ENCODE measurements around the gene ARID5B.

Gene ARID5B

GRCh38 chr10:61910226-61910805 is 8.8 kb downstream of the ARID5B start:
- Histone ChIP-seq H2BK120ac (ENCODE audit: low read depth, low read length) (no peak overlapping the region), H2BK5ac (ENCODE audit: low read length) (no peak overlapping the region), H3K36me3 (replicated peaks in 1 of 2; ENCODE audit: control insufficient read depth in 2 of 2, insufficient read depth in 2 of 2, low read length in 2 of 2) (no peaks in the 10 kb centered on the region), H3K9ac (ENCODE audit: low read depth, low read length, poor library complexity) (no peak overlapping the region), H2AFZ (ENCODE audit: low read length) (no peak overlapping the region), H2BK12ac (ENCODE audit: low read length) (no peak overlapping the region), H3K18ac (ENCODE audit: low read length) (no peak overlapping the region), H3K27ac (replicated peaks; ENCODE audit: low read length) (no peak overlapping the region), H3K9me3 (replicated peaks in 1 of 2; ENCODE audit: control insufficient read depth in 2 of 2, insufficient read depth in 1 of 2, low read depth in 1 of 2, low read length in 2 of 2) (no peaks in the 10 kb centered on the region), H3K4me2 (ENCODE audit: insufficient read depth, low read length, poor library complexity, severe bottlenecking) (no peak overlapping the region), H4K8ac (ENCODE audit: low read depth, low read length) (no peak overlapping the region), H2AK5ac (ENCODE audit: low read depth, low read length) (no peak overlapping the region), H3K4ac (ENCODE audit: low read length) (no peak overlapping the region), H3K27me3 (ENCODE audit: control insufficient read depth in 3 of 3, insufficient read depth in 3 of 3, low read depth in 1 of 3, low read length in 3 of 3) (no peaks in the 10 kb centered on the region), H3K14ac (ENCODE audit: low read length) (no peak overlapping the region), H4K91ac (ENCODE audit: low read depth, low read length, poor library complexity) (no peak overlapping the region), H3K4me3 (ENCODE audit: low read length in 2 of 2) (no peak overlapping the region), H3K23ac (ENCODE audit: low read depth, low read length, poor library complexity) (no peak overlapping the region), H2BK15ac (ENCODE audit: low read length) (no peak overlapping the region), H3K79me1 (ENCODE audit: low read depth, low read length) (no peaks in the 10 kb centered on the region), H3K4me1 (ENCODE audit: control insufficient read depth in 2 of 2, insufficient read depth in 1 of 2, low read depth in 1 of 2, low read length in 2 of 2) (peaks cover 1 to 5% of the 10 kb centered on the region in 2 donors)
- no CpG with 5 or more reads among the region's 6 CpGs for WGBS, 2 donors (ENCODE audit: extremely low coverage in 2 of 2, insufficient read length in 2 of 2, insufficient replicate concordance in 1 of 2)
- no peak for DNase-seq (ENCODE audit: low spot score)

DNA sequence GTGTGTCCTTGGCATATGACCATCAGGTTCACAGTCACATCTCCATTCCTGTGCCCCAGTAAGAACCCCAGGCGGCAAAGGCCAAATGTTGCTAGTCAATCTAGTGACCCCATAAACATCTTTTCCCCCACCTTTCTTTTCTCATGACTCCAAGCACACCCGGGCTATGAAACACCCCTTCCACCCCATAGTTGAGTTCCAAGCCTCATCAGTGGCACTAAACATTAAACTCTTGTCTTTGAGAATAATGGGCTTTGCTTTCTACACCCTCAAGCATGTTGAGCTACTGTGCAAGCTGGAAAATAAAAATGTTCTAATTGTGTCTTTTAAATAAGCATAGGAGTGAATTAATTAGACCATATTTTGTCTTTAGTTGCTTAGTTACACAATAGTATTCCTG is 9.4 kb downstream of the ARID5B start:
- Histone ChIP-seq H2BK12ac (ENCODE audit: low read length) (no peak overlapping the region), H3K18ac (ENCODE audit: low read length) (no peak overlapping the region), H2BK5ac (ENCODE audit: low read length) (no peak overlapping the region), H3K27ac (replicated peaks; ENCODE audit: low read length) (no peak overlapping the region), H3K14ac (ENCODE audit: low read length) (no peak overlapping the region), H4K91ac (ENCODE audit: low read depth, low read length, poor library complexity) (no peak overlapping the region), H3K4me3 (ENCODE audit: low read length in 2 of 2) (no peak overlapping the region), H2BK120ac (ENCODE audit: low read depth, low read length) (no peak overlapping the region), H2AFZ (ENCODE audit: low read length) (no peak overlapping the region), H4K8ac (ENCODE audit: low read depth, low read length) (no peak overlapping the region), H3K9ac (ENCODE audit: low read depth, low read length, poor library complexity) (no peak overlapping the region), H3K23ac (ENCODE audit: low read depth, low read length, poor library complexity) (no peak overlapping the region), H3K9me3 (replicated peaks in 1 of 2; ENCODE audit: control insufficient read depth in 2 of 2, insufficient read depth in 1 of 2, low read depth in 1 of 2, low read length in 2 of 2) (no peaks in the 10 kb centered on the region), H2BK15ac (ENCODE audit: low read length) (no peak overlapping the region), H3K4me2 (ENCODE audit: insufficient read depth, low read length, poor library complexity, severe bottlenecking) (no peak overlapping the region), H3K4me1 (ENCODE audit: control insufficient read depth in 2 of 2, insufficient read depth in 1 of 2, low read depth in 1 of 2, low read length in 2 of 2) (peaks cover 1 to 5% of the 10 kb centered on the region in 2 donors), H3K79me1 (ENCODE audit: low read depth, low read length) (no peaks in the 10 kb centered on the region), H3K36me3 (replicated peaks in 1 of 2; ENCODE audit: control insufficient read depth in 2 of 2, insufficient read depth in 2 of 2, low read length in 2 of 2) (no peaks in the 10 kb centered on the region), H3K4ac (ENCODE audit: low read length) (no peak overlapping the region), H3K27me3 (ENCODE audit: control insufficient read depth in 3 of 3, insufficient read depth in 3 of 3, low read depth in 1 of 3, low read length in 3 of 3) (no peaks in the 10 kb centered on the region), H2AK5ac (ENCODE audit: low read depth, low read length) (no peak overlapping the region)
- no CpG with 5 or more reads among the region's 2 CpGs for WGBS, 2 donors (ENCODE audit: extremely low coverage in 2 of 2, insufficient read length in 2 of 2, insufficient replicate concordance in 1 of 2)
- no peak for DNase-seq (ENCODE audit: low spot score)

DNA sequence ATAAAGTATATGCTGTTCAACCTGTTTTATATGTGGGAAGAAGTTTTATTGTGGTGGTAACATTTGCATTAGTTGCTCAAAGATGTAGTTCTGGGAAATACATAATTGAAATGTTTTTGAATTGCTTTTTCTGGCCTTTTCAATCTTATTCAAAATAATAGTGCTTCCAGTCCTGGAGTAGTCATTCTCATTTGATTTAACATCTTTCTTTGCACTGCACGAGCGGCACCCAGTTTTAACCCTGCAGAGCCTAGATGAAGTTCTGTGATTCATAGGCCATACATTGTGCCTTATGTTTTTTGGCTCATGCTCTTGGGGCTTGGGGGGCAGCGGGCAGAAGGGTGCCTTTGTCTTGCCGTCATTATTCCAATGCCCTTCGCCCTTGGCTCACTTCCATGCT is 9.9 kb downstream of the ARID5B start:
- Histone ChIP-seq H3K27me3 (ENCODE audit: control insufficient read depth in 3 of 3, insufficient read depth in 3 of 3, low read depth in 1 of 3, low read length in 3 of 3) (no peaks in the 10 kb centered on the region), H3K9ac (ENCODE audit: low read depth, low read length, poor library complexity) (no peak overlapping the region), H3K79me1 (ENCODE audit: low read depth, low read length) (no peaks in the 10 kb centered on the region), H3K18ac (ENCODE audit: low read length) (no peak overlapping the region), H4K8ac (ENCODE audit: low read depth, low read length) (no peak overlapping the region), H2AK5ac (ENCODE audit: low read depth, low read length) (no peak overlapping the region), H3K14ac (ENCODE audit: low read length) (no peak overlapping the region), H3K9me3 (replicated peaks in 1 of 2; ENCODE audit: control insufficient read depth in 2 of 2, insufficient read depth in 1 of 2, low read depth in 1 of 2, low read length in 2 of 2) (no peaks in the 10 kb centered on the region), H4K91ac (ENCODE audit: low read depth, low read length, poor library complexity) (no peak overlapping the region), H3K36me3 (replicated peaks in 1 of 2; ENCODE audit: control insufficient read depth in 2 of 2, insufficient read depth in 2 of 2, low read length in 2 of 2) (no peaks in the 10 kb centered on the region), H3K27ac (replicated peaks; ENCODE audit: low read length) (no peak overlapping the region), H3K23ac (ENCODE audit: low read depth, low read length, poor library complexity) (no peak overlapping the region), H2BK120ac (ENCODE audit: low read depth, low read length) (no peak overlapping the region), H2BK15ac (ENCODE audit: low read length) (no peak overlapping the region), H3K4me1 (ENCODE audit: control insufficient read depth in 2 of 2, insufficient read depth in 1 of 2, low read depth in 1 of 2, low read length in 2 of 2) (peaks cover 1 to 5% of the 10 kb centered on the region in 2 donors), H2BK5ac (ENCODE audit: low read length) (no peak overlapping the region), H3K4ac (ENCODE audit: low read length) (no peak overlapping the region), H2AFZ (ENCODE audit: low read length) (no peak overlapping the region), H2BK12ac (ENCODE audit: low read length) (no peak overlapping the region), H3K4me3 (ENCODE audit: low read length in 2 of 2) (no peak overlapping the region), H3K4me2 (ENCODE audit: insufficient read depth, low read length, poor library complexity, severe bottlenecking) (no peak overlapping the region)
- no peak for DNase-seq (ENCODE audit: low spot score)
- no CpG with 5 or more reads among the region's 5 CpGs for WGBS, 2 donors (ENCODE audit: extremely low coverage in 2 of 2, insufficient read length in 2 of 2, insufficient replicate concordance in 1 of 2)

GRCh38 chr10:61912981-61913380 is 11.5 kb downstream of the ARID5B start:
- no peaks in the 10 kb centered on the region for H3K27me3 ChIP-seq (ENCODE audit: control insufficient read depth in 3 of 3, insufficient read depth in 3 of 3, low read depth in 1 of 3, low read length in 3 of 3)
- H3K4me2 ChIP-seq (ENCODE audit: insufficient read depth, low read length, poor library complexity, severe bottlenecking): no peak overlapping the region
- no peak overlapping the region for H4K91ac ChIP-seq (ENCODE audit: low read depth, low read length, poor library complexity)
- H3K4ac ChIP-seq (ENCODE audit: low read length): no peak overlapping the region
- H3K4me3 ChIP-seq (ENCODE audit: low read length in 2 of 2): no peak overlapping the region
- H3K23ac ChIP-seq (ENCODE audit: low read depth, low read length, poor library complexity): no peak overlapping the region
- no peak overlapping the region for H2AFZ ChIP-seq (ENCODE audit: low read length)
- peaks cover 1 to 5% of the 10 kb centered on the region in 2 donors for H3K4me1 ChIP-seq (ENCODE audit: control insufficient read depth in 2 of 2, insufficient read depth in 1 of 2, low read depth in 1 of 2, low read length in 2 of 2)
- no peak overlapping the region for H3K9ac ChIP-seq (ENCODE audit: low read depth, low read length, poor library complexity)
- no peak overlapping the region for H3K27ac ChIP-seq (replicated peaks; ENCODE audit: low read length)
- no peak overlapping the region for H2BK15ac ChIP-seq (ENCODE audit: low read length)
- no peak overlapping the region for H2AK5ac ChIP-seq (ENCODE audit: low read depth, low read length)
- H2BK5ac ChIP-seq (ENCODE audit: low read length): no peak overlapping the region
- no peak overlapping the region for H4K8ac ChIP-seq (ENCODE audit: low read depth, low read length)
- no peaks in the 10 kb centered on the region for H3K36me3 ChIP-seq (replicated peaks in 1 of 2; ENCODE audit: control insufficient read depth in 2 of 2, insufficient read depth in 2 of 2, low read length in 2 of 2)
- H3K14ac ChIP-seq (ENCODE audit: low read length): no peak overlapping the region
- no CpG with 5 or more reads among the region's 2 CpGs for WGBS, 2 donors (ENCODE audit: extremely low coverage in 2 of 2, insufficient read length in 2 of 2, insufficient replicate concordance in 1 of 2)
- no peaks in the 10 kb centered on the region for H3K79me1 ChIP-seq (ENCODE audit: low read depth, low read length)
- no peak for DNase-seq (ENCODE audit: low spot score)
- no peak overlapping the region for H3K18ac ChIP-seq (ENCODE audit: low read length)
- H2BK12ac ChIP-seq (ENCODE audit: low read length): no peak overlapping the region
- H2BK120ac ChIP-seq (ENCODE audit: low read depth, low read length): no peak overlapping the region
- H3K9me3 ChIP-seq (replicated peaks in 1 of 2; ENCODE audit: control insufficient read depth in 2 of 2, insufficient read depth in 1 of 2, low read depth in 1 of 2, low read length in 2 of 2): peaks cover 0 to 1% of the 10 kb centered on the region in 2 donors
